ENCODE measurements around the gene SLC46A3. TPM values are rescaled to one million over a fixed set of nuclear protein-coding genes. Genes with fewer than 3 reads are reported as not detected.

SLC46A3 gene
- total and polyA plus RNA-seq, 8 donors: 3.3 to 9.0 (median 6.0) TPM

DNA sequence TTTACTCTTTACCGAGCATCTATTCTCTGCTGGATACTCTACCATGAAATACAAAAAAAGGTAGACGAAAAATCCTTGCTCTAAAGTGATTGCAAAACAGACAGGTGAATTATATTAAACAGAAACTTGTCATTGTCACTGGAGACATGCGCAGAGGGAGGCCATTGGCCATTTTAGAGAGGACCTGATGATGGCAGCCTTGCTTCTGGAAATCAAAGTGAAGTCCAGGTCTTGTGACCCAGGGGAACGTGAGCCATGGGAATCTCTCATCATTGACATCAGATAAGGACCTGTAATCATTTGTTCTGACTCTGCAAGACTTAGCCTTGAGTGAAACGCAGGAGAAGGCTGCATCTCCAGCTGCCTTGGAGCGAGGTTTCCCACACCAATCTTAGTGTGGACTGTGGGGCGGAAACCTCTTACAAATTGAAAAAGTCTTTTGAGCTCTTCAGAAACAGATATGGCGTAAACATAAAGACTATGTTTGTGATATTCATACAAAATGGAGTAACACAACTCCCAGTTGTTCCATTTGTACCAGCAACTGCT, 16.8 kb upstream of the SLC46A3 start:
- TF ChIP-seq, protein P1, sequence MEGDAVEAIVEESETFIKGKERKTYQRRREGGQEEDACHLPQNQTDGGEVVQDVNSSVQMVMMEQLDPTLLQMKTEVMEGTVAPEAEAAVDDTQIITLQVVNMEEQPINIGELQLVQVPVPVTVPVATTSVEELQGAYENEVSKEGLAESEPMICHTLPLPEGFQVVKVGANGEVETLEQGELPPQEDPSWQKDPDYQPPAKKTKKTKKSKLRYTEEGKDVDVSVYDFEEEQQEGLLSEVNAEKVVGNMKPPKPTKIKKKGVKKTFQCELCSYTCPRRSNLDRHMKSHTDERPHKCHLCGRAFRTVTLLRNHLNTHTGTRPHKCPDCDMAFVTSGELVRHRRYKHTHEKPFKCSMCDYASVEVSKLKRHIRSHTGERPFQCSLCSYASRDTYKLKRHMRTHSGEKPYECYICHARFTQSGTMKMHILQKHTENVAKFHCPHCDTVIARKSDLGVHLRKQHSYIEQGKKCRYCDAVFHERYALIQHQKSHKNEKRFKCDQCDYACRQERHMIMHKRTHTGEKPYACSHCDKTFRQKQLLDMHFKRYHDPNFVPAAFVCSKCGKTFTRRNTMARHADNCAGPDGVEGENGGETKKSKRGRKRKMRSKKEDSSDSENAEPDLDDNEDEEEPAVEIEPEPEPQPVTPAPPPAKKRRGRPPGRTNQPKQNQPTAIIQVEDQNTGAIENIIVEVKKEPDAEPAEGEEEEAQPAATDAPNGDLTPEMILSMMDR (IDR thresholded peaks at IDR 0.05): no peak
- Histone ChIP-seq H3K27me3 (no peaks in the 10 kb centered on the region), H3K4me1 (no peaks in the 10 kb centered on the region), H3K9me3 (no peaks in the 10 kb centered on the region), H3K27ac (no peak overlapping the region), H3K4me3 (no peak overlapping the region), H3K36me3 (no peaks in the 10 kb centered on the region)
- ATAC-seq (no peak), DNase-seq (no peak), FAIRE-seq (no peak)
- WGBS, 2 donors: 61 to 65% methylated on average over 8 of the region's 8 CpGs
- intact Hi-C loops (cut with DNase I): no loop called here

DNA sequence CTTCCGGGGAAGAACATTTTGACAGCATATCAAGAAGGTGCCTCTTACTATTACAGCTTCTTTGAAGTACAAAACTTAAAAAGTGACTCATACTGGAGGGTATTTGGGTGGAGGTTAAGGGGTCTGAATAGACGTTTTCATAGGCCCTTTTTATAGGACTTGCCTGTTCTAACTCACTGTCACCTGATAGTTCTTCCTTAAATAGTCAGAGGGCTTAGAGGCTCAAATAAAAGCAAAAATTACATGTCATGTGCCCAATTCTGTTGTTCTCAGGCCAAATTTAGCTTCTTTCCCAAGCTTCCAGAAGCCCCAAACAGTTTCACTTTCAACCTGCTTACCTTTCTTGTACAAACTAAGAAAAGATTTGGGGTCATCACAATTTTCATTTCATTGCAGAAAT, 16.1 kb upstream of the SLC46A3 start:
- FAIRE-seq (no peak), DNase-seq (no peak), ATAC-seq (no peak)
- Histone ChIP-seq H3K9me3 (no peaks in the 10 kb centered on the region), H3K27ac (no peak overlapping the region), H3K4me1 (no peaks in the 10 kb centered on the region), H3K4me3 (no peak overlapping the region), H3K27me3 (no peaks in the 10 kb centered on the region), H3K36me3 (no peaks in the 10 kb centered on the region)
- intact Hi-C loops (cut with DNase I): no loop called here
- 54 to 62% methylated on average over 2 of the region's 2 CpGs for WGBS, 2 donors
- TF ChIP-seq, protein P1 (IDR thresholded peaks at IDR 0.05): no peak

DNA sequence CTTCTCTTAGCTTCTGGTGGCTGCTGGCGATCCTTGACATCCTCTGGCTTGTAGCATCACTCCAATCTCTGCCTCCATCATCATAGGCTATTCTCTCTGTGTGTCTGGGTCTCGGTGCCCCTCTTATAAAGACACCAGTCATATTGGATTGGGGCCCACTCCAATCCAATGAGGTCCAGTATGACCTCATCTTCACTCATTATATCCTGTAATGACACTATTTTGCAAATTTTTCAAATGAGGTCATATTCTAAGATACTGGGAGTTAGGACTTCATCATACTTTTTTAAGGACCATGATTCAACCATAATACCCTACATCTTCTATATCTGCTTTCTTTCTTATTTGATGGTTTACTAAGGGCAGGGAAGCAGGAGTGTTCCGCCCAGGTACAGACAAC, 12.0 kb upstream of the SLC46A3 start:
- WGBS, 2 donors: 77 to 84% methylated on average over 3 of the region's 3 CpGs
- TF ChIP-seq, protein P1 (IDR thresholded peaks at IDR 0.05): no peak
- intact Hi-C loops (cut with DNase I): no loop called here
- H3K4me1 ChIP-seq: no peaks in the 10 kb centered on the region
- H3K9me3 ChIP-seq: no peaks in the 10 kb centered on the region
- no peak overlapping the region for H3K27ac ChIP-seq
- H3K27me3 ChIP-seq: no peaks in the 10 kb centered on the region
- DNase-seq: no peak
- no peaks in the 10 kb centered on the region for H3K36me3 ChIP-seq
- H3K4me3 ChIP-seq: no peak overlapping the region
- no peak for FAIRE-seq
- ATAC-seq: no peak

- DNase-seq (no peak), ATAC-seq (no peak), FAIRE-seq (no peak)
- intact Hi-C loops (cut with DNase I): no loop called here
- TF ChIP-seq, protein P1 (IDR thresholded peaks at IDR 0.05): no peak
- no peaks in the 10 kb centered on the region for H3K9me3 ChIP-seq
- H3K4me1 ChIP-seq: no peaks in the 10 kb centered on the region
- no peak overlapping the region for H3K4me3 ChIP-seq
- H3K36me3 ChIP-seq: no peaks in the 10 kb centered on the region
- H3K27ac ChIP-seq: no peak overlapping the region
- WGBS, 2 donors: 41 to 45% methylated on average over 2 of the region's 2 CpGs
- H3K27me3 ChIP-seq: no peaks in the 10 kb centered on the region
These were observed 10.8 kb upstream of the SLC46A3 start for GRCh38 chr13:28729541-28729940.

DNA sequence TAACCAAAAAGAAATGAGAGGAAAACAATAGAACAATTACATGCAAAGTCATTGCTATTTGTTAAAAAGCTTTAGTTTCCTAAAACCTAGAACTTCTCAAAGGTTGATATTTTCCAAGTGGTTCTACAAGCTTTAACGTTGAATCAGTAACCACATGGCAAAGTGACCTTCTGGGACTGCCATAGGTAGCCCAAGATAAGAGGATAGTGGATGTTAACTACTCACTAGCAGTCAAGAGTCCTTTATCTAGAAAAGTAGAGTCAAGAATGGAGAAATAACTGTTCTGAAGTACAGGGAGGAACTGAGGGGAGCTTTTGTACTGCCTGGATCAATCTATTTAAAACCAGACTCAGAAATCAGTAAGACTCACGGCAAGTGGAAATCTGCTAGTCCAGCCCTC, 9.9 kb upstream of the SLC46A3 start:
- intact Hi-C loops (cut with DNase I): no loop called here
- TF ChIP-seq, protein P1 (IDR thresholded peaks at IDR 0.05): no peak
- ATAC-seq (no peak), FAIRE-seq (no peak), DNase-seq (no peak)
- WGBS, 2 donors: 62 to 64% methylated on average over 2 of the region's 2 CpGs
- Histone ChIP-seq H3K36me3 (no peaks in the 10 kb centered on the region), H3K4me1 (no peaks in the 10 kb centered on the region), H3K4me3 (no peak overlapping the region), H3K27ac (no peak overlapping the region), H3K27me3 (no peaks in the 10 kb centered on the region), H3K9me3 (no peaks in the 10 kb centered on the region)
